ENCODE measurements around the gene HOMER2. TPM values are rescaled to one million over a fixed set of nuclear protein-coding genes. Genes with fewer than 3 reads are reported as not detected.

HOMER2 gene
- polyA plus RNA-seq, 1 experiment, result 1.1 TPM

DNA sequence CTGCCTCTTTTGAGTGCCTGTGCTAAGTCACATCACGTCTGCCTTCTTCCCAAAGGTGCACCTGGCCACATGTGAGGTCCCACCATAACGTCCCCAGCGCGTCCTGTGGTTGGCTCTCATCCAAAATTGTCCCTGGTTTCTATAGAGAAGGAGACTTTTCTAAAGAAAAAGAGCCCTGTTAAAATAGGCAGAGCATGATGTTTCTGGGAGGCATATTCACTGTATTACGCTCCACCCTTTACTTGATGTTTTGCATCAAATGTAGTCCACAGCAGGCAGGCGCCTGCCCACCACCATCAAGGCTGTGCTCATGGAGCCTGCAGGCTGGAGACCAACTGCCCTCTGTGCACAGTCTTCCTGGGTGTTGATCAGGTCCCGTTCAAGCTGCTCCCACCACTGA is 106.8 kb downstream of the HOMER2 start:
- TF ChIP-seq CTCF (IDR thresholded peaks at IDR 0.05; ENCODE audit: low read depth, low read length), result no peak
- POLR2A ChIA-PET, result no interaction called here
- Histone ChIP-seq H3K4me3 (ENCODE audit: low read depth, low read length) (no peak overlapping the region), H3K9me3 (ENCODE audit: control insufficient read depth, insufficient read depth, low read length) (no peaks in the 10 kb centered on the region), H3K27me3 (ENCODE audit: control insufficient read depth, insufficient read depth, low read length) (no peaks in the 10 kb centered on the region), H3K27ac (ENCODE audit: low read depth, low read length) (no peak overlapping the region)
- no peak for DNase-seq (ENCODE audit: low read depth, low spot score)
- CTCF ChIA-PET, result interaction anchor here (1.0 kb wide), 1 partner anchor 165 kb away, joined by 3 read pairs; no protein-coding TSS in a partner anchor

GRCh38 chr15:82843566-82843965 is 109.0 kb downstream of the HOMER2 start:
- POLR2A ChIA-PET, result no interaction called here
- no peaks in the 10 kb centered on the region for H3K9me3 ChIP-seq (ENCODE audit: control insufficient read depth, insufficient read depth, low read length)
- no peaks in the 10 kb centered on the region for H3K27me3 ChIP-seq (ENCODE audit: control insufficient read depth, insufficient read depth, low read length)
- no peak for TF ChIP-seq CTCF (IDR thresholded peaks at IDR 0.05; ENCODE audit: low read depth, low read length)
- H3K27ac ChIP-seq (ENCODE audit: low read depth, low read length), result no peak overlapping the region
- no peak for DNase-seq (ENCODE audit: low read depth, low spot score)
- CTCF ChIA-PET, result no interaction called here
- H3K4me3 ChIP-seq (ENCODE audit: low read depth, low read length), result no peak overlapping the region

DNA sequence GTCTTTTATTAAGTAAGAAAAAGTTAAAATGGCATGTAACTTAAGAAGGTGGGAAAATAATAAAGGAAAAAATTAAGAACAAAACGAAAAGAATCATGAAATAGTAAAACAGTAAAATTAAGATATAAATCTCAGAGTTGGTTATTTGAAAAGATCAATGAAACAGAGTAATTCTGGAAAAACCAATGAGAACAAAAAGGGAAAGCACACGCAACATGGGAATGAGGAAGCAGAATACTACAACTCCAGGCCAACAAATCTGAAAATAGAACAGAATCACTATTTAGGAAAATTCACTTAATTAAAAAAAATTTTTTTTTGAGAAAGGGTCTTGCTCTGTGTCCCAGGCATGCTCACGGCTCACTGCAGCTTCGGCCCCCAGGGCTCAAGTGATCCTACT is 112.4 kb downstream of the HOMER2 start:
- POLR2A ChIA-PET, result no interaction called here

GRCh38 chr15:82839136-82839535 is 113.4 kb downstream of the HOMER2 start:
- H3K27ac ChIP-seq (ENCODE audit: low read depth, low read length), result no peak overlapping the region
- no peak for DNase-seq (ENCODE audit: low read depth, low spot score)
- no peak overlapping the region for H3K4me3 ChIP-seq (ENCODE audit: low read depth, low read length)
- no peaks in the 10 kb centered on the region for H3K27me3 ChIP-seq (ENCODE audit: control insufficient read depth, insufficient read depth, low read length)
- no peak for TF ChIP-seq CTCF (IDR thresholded peaks at IDR 0.05; ENCODE audit: low read depth, low read length)
- POLR2A ChIA-PET, result no interaction called here
- CTCF ChIA-PET, result interaction anchor here (0.7 kb wide), 1 partner anchor 172 kb away, joined by 3 read pairs; no protein-coding TSS in a partner anchor
- H3K9me3 ChIP-seq (ENCODE audit: control insufficient read depth, insufficient read depth, low read length), result no peaks in the 10 kb centered on the region

More for the DNA sequence above, 112.4 kb downstream of the HOMER2 start:
- Histone ChIP-seq H3K9me3 (ENCODE audit: control insufficient read depth, insufficient read depth, low read length) (no peaks in the 10 kb centered on the region), H3K27me3 (ENCODE audit: control insufficient read depth, insufficient read depth, low read length) (no peaks in the 10 kb centered on the region), H3K27ac (ENCODE audit: low read depth, low read length) (no peak overlapping the region), H3K4me3 (ENCODE audit: low read depth, low read length) (no peak overlapping the region)
- TF ChIP-seq CTCF (IDR thresholded peaks at IDR 0.05; ENCODE audit: low read depth, low read length), result no peak
- CTCF ChIA-PET, result interaction anchor here (0.9 kb wide), 1 partner anchor 17 kb away, joined by 5 read pairs; no protein-coding TSS in a partner anchor
- no peak for DNase-seq (ENCODE audit: low read depth, low spot score)

- ChIA-PET CTCF (no interaction called here), POLR2A (no interaction called here)
- H3K27ac ChIP-seq (ENCODE audit: low read depth, low read length), result no peak overlapping the region
- no peak for TF ChIP-seq CTCF (IDR thresholded peaks at IDR 0.05; ENCODE audit: low read depth, low read length)
- DNase-seq (ENCODE audit: low read depth, low spot score), result no peak
- no peaks in the 10 kb centered on the region for H3K9me3 ChIP-seq (ENCODE audit: control insufficient read depth, insufficient read depth, low read length)
- H3K4me3 ChIP-seq (ENCODE audit: low read depth, low read length), result no peak overlapping the region
- no peaks in the 10 kb centered on the region for H3K27me3 ChIP-seq (ENCODE audit: control insufficient read depth, insufficient read depth, low read length)
Measured at GRCh38 chr15:82838096-82838735, 114.3 kb downstream of the HOMER2 start.
